Glomerular visceral epithelial cell (primary cell): ENCODE measurements around the gene AKR1B15.
"Not testable (repeated sequence)": the region's sequence is repeated elsewhere in the genome, so short reads cannot be mapped to it uniquely, and the experiment has no call there.

Experiments
- DNase-seq: peaks from one replicate; pipeline ENCODE4 v3.0.0-alpha.2; 2016; ENCODE audit errors: extremely low spot score

Gene AKR1B15

DNA sequence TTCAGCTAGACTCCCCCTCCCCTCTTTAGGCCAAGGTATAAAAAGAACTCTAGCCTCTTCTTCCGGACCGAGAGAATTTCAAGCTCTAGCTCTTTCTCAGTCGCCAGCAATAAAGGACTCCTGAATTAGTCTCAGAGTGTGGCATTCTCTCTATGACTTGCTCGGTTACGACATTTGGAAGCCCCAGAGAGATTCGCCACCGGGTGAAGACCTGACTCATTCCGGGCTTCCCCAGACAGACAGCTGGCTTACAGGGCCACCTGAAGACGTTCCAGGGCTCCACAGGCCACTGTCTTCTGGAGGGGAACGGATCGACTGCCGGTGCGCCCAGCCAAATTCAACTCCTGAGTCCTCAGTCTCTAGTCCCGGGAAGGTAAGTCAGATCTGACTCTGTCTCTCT is at the start of gene AKR1B15:
AKR1B15 (plus strand) TSS at position 234 of the 400 bp plus-strand sequence. CDS start 15,510 bp downstream, outside the sequence.
- DNase-seq = peak; percentile 65

DNA sequence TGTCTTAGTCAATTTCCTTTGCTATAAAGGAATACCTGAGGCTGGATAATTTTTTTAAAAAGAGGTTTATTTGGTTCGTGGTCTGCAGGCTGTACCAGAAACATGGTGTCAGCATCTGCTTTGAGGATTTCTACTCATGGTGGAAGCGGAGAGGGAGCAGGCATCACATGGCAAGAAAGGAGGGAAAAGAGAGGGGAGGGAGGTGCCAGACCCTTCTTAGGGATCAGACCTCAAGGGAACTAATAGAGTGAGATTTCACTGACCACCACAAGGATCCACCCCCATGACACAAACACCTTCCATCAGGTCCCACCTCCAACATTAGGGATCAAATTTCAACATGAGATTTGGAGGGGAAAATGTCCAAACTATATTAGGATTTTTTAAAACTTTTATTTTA is 48.5 kb upstream of the AKR1B15 start:
- no peak for DNase-seq

- no peak for DNase-seq
These were observed 47.9 kb upstream of the AKR1B15 start for GRCh38 chr7:134500982-134501381.

GRCh38 chr7:134502463-134503371 is 46.2 kb upstream of the AKR1B15 start:
- no peak for DNase-seq

- DNase-seq = no peak
These were observed 44.2 kb upstream of the AKR1B15 start for GRCh38 chr7:134504660-134505164.

DNA sequence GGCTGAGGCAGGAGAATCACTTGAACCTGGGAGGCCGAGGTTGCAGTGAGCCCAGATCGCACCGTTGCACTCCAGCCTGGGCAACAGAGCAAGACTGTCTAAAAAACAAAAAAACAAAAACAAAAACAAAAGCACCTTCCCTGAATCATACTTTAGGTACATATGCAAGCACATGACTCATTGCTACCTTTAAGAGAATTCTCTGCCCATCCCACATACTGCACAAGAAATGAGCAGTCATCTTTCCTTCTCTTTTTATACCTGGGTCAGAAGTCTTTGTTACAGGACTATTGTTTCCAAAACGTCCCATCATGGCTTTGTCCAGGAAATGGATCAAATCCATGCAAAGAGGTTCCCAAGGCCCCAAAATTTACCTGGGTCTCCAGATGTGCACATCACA is 43.1 kb upstream of the AKR1B15 start:
- DNase-seq = no peak

GRCh38 chr7:134509010-134509409 is 39.9 kb upstream of the AKR1B15 start:
- no peak for DNase-seq

DNA sequence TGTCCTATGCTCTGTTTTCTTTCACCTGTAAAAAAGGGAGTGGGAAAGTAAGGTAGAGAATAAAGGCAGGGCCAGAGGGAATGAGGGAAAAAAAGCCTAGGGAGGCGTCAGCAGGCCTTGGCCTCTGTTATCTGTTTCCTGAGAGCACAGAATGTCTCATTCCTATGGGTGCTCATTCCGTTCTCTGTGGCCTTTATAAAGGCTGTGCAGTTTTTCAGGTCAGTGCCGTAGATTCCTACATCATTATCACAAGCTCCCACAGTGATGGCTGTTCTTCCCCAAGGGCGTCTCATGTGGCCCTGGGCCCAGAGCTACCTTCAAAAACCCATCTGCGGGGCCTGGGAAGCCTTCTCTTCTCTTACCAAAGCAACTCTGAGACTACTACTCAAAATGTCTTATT is 38.3 kb upstream of the AKR1B15 start:
- DNase-seq = no peak

GRCh38 chr7:134512271-134512670 is 36.6 kb upstream of the AKR1B15 start:
- no peak for DNase-seq

GRCh38 chr7:134513169-134513752 is 35.6 kb upstream of the AKR1B15 start:
- DNase-seq = peak; percentile 63

- no peak for DNase-seq
These were observed 34.8 kb upstream of the AKR1B15 start for GRCh38 chr7:134514106-134514505.

- peak; percentile 74 for DNase-seq
These were observed 34.2 kb upstream of the AKR1B15 start for GRCh38 chr7:134514663-134515062.

GRCh38 chr7:134515569-134516468 is 33.1 kb upstream of the AKR1B15 start:
- peak; percentile 72 for DNase-seq

GRCh38 chr7:134520130-134520529 is 28.8 kb upstream of the AKR1B15 start:
- DNase-seq = no peak

GRCh38 chr7:134522601-134523000 is 26.3 kb upstream of the AKR1B15 start:
- no peak for DNase-seq

GRCh38 chr7:134525449-134525848 is 23.5 kb upstream of the AKR1B15 start:
- not testable (repeated sequence) for DNase-seq

DNA sequence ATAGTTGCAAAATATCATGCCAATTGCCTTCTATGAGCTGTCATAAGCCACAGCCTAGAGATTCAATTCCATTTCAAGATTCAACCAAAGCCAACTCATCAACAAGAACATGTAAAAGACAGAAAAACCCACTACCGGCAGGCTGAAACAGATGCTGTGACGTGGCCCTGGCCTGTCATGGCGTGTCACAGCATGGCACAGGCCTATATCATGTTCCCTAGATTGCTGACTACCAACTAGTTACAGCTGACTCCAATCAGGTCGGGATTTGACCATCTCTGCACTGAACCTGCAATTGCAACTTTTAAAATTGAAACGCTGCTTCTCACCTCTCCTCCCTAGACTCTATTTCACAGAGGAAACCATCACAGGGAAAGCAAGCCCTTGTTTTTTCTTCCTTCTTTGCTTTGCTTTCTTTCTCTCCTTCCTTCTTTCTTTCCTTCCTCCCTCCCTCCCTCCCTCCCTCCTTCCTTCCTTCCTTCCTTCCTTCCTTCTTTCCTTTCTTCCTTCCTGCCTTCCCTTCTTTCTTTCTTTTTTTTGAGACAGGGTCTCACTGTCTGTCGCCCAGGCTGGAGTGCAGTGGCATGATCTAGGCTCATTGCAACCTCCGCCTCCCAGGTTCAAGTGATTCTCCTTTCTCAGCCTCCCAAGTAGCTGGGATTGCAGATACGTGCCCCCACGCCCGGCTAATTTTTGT is 22.2 kb upstream of the AKR1B15 start:
- DNase-seq = not testable (repeated sequence)

GRCh38 chr7:134527979-134528371 is 20.9 kb upstream of the AKR1B15 start:
- DNase-seq = no peak

DNA sequence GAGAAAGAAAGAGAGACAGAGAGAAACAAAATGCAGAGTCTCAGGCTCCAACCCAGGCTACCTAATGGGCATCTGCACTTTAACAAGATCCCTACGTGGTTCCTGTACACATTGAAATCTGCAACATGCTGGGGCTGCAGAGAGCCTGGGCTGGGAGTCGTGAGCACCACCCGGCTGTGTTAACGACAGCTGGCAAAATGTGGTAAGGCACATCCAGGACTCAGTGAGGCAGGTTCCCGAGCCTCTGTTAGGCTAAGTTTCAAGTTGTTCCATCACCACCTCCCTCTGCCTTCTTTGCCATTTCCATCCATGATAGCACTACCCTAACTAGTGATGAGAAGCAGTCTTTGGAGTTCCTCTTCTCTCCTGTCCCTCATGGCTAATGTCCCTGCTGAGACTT is 20.2 kb upstream of the AKR1B15 start:
- no peak for DNase-seq

DNA sequence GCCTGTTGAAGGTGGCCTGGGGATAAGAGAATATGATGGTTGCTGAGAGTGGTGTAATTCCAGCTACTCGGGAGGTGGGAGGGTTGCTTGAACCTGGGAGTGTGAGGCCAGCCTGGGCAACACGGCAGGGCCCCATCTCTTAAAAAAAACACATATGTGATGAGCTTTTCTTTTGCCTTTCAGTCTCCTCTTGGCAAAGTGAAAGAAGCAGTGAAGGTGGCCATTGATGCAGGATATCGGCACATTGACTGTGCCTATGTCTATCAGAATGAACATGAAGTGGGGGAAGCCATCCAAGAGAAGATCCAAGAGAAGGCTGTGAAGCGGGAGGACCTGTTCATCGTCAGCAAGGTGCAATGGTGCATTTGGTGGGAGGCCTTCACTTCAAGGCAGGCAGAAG is 18.4 kb upstream of the AKR1B15 start:
- no peak for DNase-seq
